ENCODE measurements around the gene ANO1.

- TF ChIP-seq EZH2 (IDR thresholded peaks at IDR 0.05; ENCODE audit: borderline replicate concordance, low read length) (no peak), CTCF (IDR thresholded peaks at IDR 0.05; ENCODE audit: low read length) (no peak)
These were observed 12.6 kb upstream of the ANO1 start for GRCh38 chr11:70065318-70066135.
